Esophagus muscularis mucosa (tissue), 4 donors: ENCODE data around the gene OR2AE1. TPM values are rescaled to one million over a fixed set of nuclear protein-coding genes. Genes with fewer than 3 reads are reported as not detected.

Experiments used
- DNase-seq: peaks from one replicate; pipeline ENCODE4 v3.0.0-alpha.2; 2017; ENCODE audit errors: extremely low spot score
- H3K27ac ChIP-seq, 4 donors: fragments of 200-600 bp; sonication (generic); replicated peaks in 1 of 4; 1 replicate in 3 of 4; 2 replicates in 1 of 4; pipeline ENCODE4 v1.5.1; 2016 to 2019; ENCODE audit warnings: mild to moderate bottlenecking in 1 of 4
- H3K27me3 ChIP-seq, 4 donors: fragments of 200-600 bp; sonication (generic); one replicate each; pipeline versions ENCODE4 v1.5.1 to v1.6.0; 2016 to 2019
- H3K36me3 ChIP-seq, 4 donors: fragments of 200-600 bp; sonication (generic); one replicate each; pipeline ENCODE4 v1.5.1; 2016 to 2019
- H3K4me1 ChIP-seq, 4 donors: fragments of 200-600 bp; sonication (generic); one replicate each; pipeline ENCODE4 v1.5.1; 2016 to 2019
- H3K4me3 ChIP-seq, 4 donors: fragments of 200-600 bp; sonication (generic); 1 replicate in 2 of 4; 2 replicates in 2 of 4; pipeline ENCODE4 v1.5.1; 2016 to 2019; ENCODE audit warnings: mild to moderate bottlenecking in 4 of 4, moderate library complexity in 1 of 4
- H3K9me3 ChIP-seq, 4 donors: fragments of 200-600 bp; sonication (generic); 1 replicate in 3 of 4; 2 replicates in 1 of 4; pipeline ENCODE4 v1.5.1; 2016 to 2019
- CTCF ChIP-seq, 3 experiments: fragments of 200-600 bp in 2 of 3; fragments of 450-650 bp in 1 of 3; sonication (generic) in 2 of 3; IDR thresholded peaks; one replicate each; pipeline ENCODE4 v1.5.1; 2017 to 2019; ENCODE audit warnings: antibody characterized with exemption in 3 of 3, mild to moderate bottlenecking in 2 of 3, moderate library complexity in 1 of 3
- EP300 ChIP-seq: sonication (generic); formaldehyde crosslinking; IDR thresholded peaks from one replicate; pipeline ENCODE4 v1.6.1; 2017; ENCODE audit warnings: antibody characterized with exemption
- POLR2A ChIP-seq: fragments of 450-650 bp; IDR thresholded peaks from one replicate; pipeline ENCODE4 v1.6.1; 2017; ENCODE audit warnings: antibody characterized with exemption, moderate library complexity, mild to moderate bottlenecking, low read depth
- POLR2AphosphoS5 ChIP-seq, 2 donors: sonication (generic); formaldehyde crosslinking; IDR thresholded peaks; one replicate each; pipeline ENCODE4 v1.6.1; 2017; ENCODE audit warnings: antibody characterized with exemption in 2 of 2
- WGBS: methylation state at CpG from one replicate; pipeline ENCODE4 v1.1.5; 2018; 5-methylcytosine and 5-hydroxymethylcytosine counted together
- intact Hi-C: fragments of 100-400 bp; cut with DNase I; formaldehyde crosslinking; loops from one replicate; pipeline ENCODE4 v1.15.1; 2023
- total RNA-seq, 4 donors: library from RNA; depleted of rRNA; stranded (reverse); fragments of >200 nt; gene quantifications; one replicate each; pipeline versions ENCODE4 v1.1.0 to v1.2.1, GENCODE V29; 2016

Gene OR2AE1
- total RNA-seq, 4 donors from 2014 or later = 0.65 TPM; not detected in 3

GRCh38 chr7:99835189-99835588 is 41.6 kb downstream of the OR2AE1 start:
- H3K4me1 ChIP-seq = no peaks in the 10 kb centered on the region
- no peak for DNase-seq
- H3K4me3 ChIP-seq = no peak overlapping the region
- no peaks in the 10 kb centered on the region for H3K27me3 ChIP-seq
- H3K36me3 ChIP-seq = no peaks in the 10 kb centered on the region
- intact Hi-C loops = no loop called here
- H3K9me3 ChIP-seq = no peaks in the 10 kb centered on the region
- 77% methylated on average over 4 of the region's 4 CpGs for WGBS
- H3K27ac ChIP-seq = no peak overlapping the region
- TF ChIP-seq POLR2A (no peak), EP300 (no peak), POLR2AphosphoS5 (IDR thresholded peaks at IDR 0.05) (no peak), CTCF (IDR thresholded peaks at IDR 0.05) (no peak)

GRCh38 chr7:99834382-99834781 is 42.5 kb downstream of the OR2AE1 start:
- H3K36me3 ChIP-seq = no peaks in the 10 kb centered on the region
- no peaks in the 10 kb centered on the region for H3K9me3 ChIP-seq
- H3K27me3 ChIP-seq = no peaks in the 10 kb centered on the region
- no peaks in the 10 kb centered on the region for H3K4me1 ChIP-seq
- no peak overlapping the region for H3K4me3 ChIP-seq
- no peak for DNase-seq
- H3K27ac ChIP-seq = no peak overlapping the region
- WGBS = 88% methylated on average over 2 of the region's 2 CpGs
- intact Hi-C loops = no loop called here
- TF ChIP-seq CTCF (IDR thresholded peaks at IDR 0.05) (no peak), EP300 (no peak), POLR2AphosphoS5 (IDR thresholded peaks at IDR 0.05) (no peak), POLR2A (no peak)

GRCh38 chr7:99833289-99833877 is 43.5 kb downstream of the OR2AE1 start:
- no peaks in the 10 kb centered on the region for H3K36me3 ChIP-seq
- H3K27me3 ChIP-seq = no peaks in the 10 kb centered on the region
- H3K4me3 ChIP-seq = no peak overlapping the region
- H3K4me1 ChIP-seq = no peaks in the 10 kb centered on the region
- intact Hi-C loops = no loop called here
- H3K27ac ChIP-seq = no peak overlapping the region
- DNase-seq = no peak
- H3K9me3 ChIP-seq = no peaks in the 10 kb centered on the region
- TF ChIP-seq POLR2A (no peak), EP300 (no peak), CTCF (IDR thresholded peaks at IDR 0.05) (no peak), POLR2AphosphoS5 (IDR thresholded peaks at IDR 0.05) (no peak)
- WGBS = 67% methylated on average over 8 of the region's 8 CpGs

- Histone ChIP-seq H3K4me1 (no peaks in the 10 kb centered on the region), H3K27me3 (no peaks in the 10 kb centered on the region), H3K36me3 (no peaks in the 10 kb centered on the region), H3K27ac (no peak overlapping the region), H3K9me3 (no peaks in the 10 kb centered on the region), H3K4me3 (no peak overlapping the region)
- TF ChIP-seq POLR2A = no peak
- TF ChIP-seq POLR2AphosphoS5 (IDR thresholded peaks at IDR 0.05) = no peak
- TF ChIP-seq EP300 = no peak
- no peak for TF ChIP-seq CTCF (IDR thresholded peaks at IDR 0.05)
- intact Hi-C loops = no loop called here
- no peak for DNase-seq
Observed at GRCh38 chr7:99831595-99831994, 45.2 kb downstream of the OR2AE1 start.

GRCh38 chr7:99829524-99830160 is 47.2 kb downstream of the OR2AE1 start:
- WGBS = 92% methylated on average over 1 of the region's 1 CpG
- Histone ChIP-seq H3K9me3 (no peaks in the 10 kb centered on the region), H3K4me3 (no peak overlapping the region), H3K36me3 (no peaks in the 10 kb centered on the region), H3K27me3 (no peaks in the 10 kb centered on the region), H3K4me1 (no peaks in the 10 kb centered on the region), H3K27ac (no peak overlapping the region)
- TF ChIP-seq CTCF (IDR thresholded peaks at IDR 0.05) (no peak), EP300 (no peak), POLR2A (no peak), POLR2AphosphoS5 (IDR thresholded peaks at IDR 0.05) (no peak)
- DNase-seq = peak; percentile 17
- intact Hi-C loops = no loop called here
